Activated B cell treated with CpG ODN at 0.5 μM for 24 hours (primary cell): ENCODE measurements around the gene CDH15. TPM values are rescaled to one million over a fixed set of nuclear protein-coding genes. Genes with fewer than 3 reads are reported as not detected.

Experiments used
- ATAC-seq: fragments of 200-7000 bp; cut with Tn5 transposase; one replicate; pipeline ENCODE4 v1.10.0; 2021; ENCODE audit warnings: low read depth, mild to moderate bottlenecking, moderate library complexity
- CTCF ChIA-PET: fragments of 350-600 bp; sonication (Branson Sonifier 250); formaldehyde crosslinking; loops from one replicate; lab custom pipeline; 2021; ENCODE audit warnings: antibody characterized with exemption; lab: Charles Lee
- POLR2A ChIA-PET: fragments of 350-600 bp; sonication (Branson Sonifier 250); formaldehyde crosslinking; loops from one replicate; lab custom pipeline; 2021; ENCODE audit warnings: antibody characterized with exemption; lab: Charles Lee
- DNase-seq: peaks from one replicate; pipeline ENCODE4 v3.0.0; 2022
- H3K27ac Mint-ChIP-seq: one replicate; pipeline ENCODE4 v1.8.0; 2020; ENCODE audit warnings: mixed read lengths
- H3K27me3 Mint-ChIP-seq: one replicate; pipeline ENCODE4 v1.8.0; 2021; ENCODE audit warnings: mixed read lengths
- H3K36me3 Mint-ChIP-seq: one replicate; pipeline ENCODE4 v1.8.0; 2021; ENCODE audit warnings: low read depth, mixed read lengths
- H3K4me1 Mint-ChIP-seq: one replicate; pipeline ENCODE4 v1.8.0; 2021; ENCODE audit warnings: mixed read lengths
- H3K4me3 Mint-ChIP-seq: one replicate; pipeline ENCODE4 v1.8.0; 2020; ENCODE audit warnings: mild to moderate bottlenecking, mixed read lengths
- H3K9me3 Mint-ChIP-seq: one replicate; pipeline ENCODE4 v1.8.0; 2020; ENCODE audit warnings: mixed read lengths
- CTCF ChIP-seq: fragments of 200-600 bp; IDR thresholded peaks from one replicate; pipeline ENCODE4 v1.8.0; 2022; ENCODE audit warnings: antibody characterized with exemption, mild to moderate bottlenecking
- intact Hi-C: fragments of 100-400 bp; cut with micrococcal nuclease; formaldehyde crosslinking; loops from one replicate; pipeline ENCODE4 v1.15.1; 2024
- total RNA-seq: library from RNA; stranded (reverse); gene quantifications from 2 replicates; pipeline ENCODE4 v1.2.3, GENCODE V29; 2022

CDH15 gene
- total RNA-seq, 1 donor from 2014 or later = not detected

GRCh38 chr16:89230255-89230654, 58.7 kb downstream of the CDH15 start:
- peaks cover 11% of the 10 kb centered on the region for H3K9me3 Mint-ChIP-seq
- CTCF ChIA-PET = no interaction called here
- TF ChIP-seq CTCF = no peak
- no peak overlapping the region for H3K4me3 Mint-ChIP-seq
- ATAC-seq (no peak), DNase-seq (no peak)
- peaks cover 68% of the 10 kb centered on the region for H3K36me3 Mint-ChIP-seq
- no peak overlapping the region for H3K27ac Mint-ChIP-seq
- no peaks in the 10 kb centered on the region for H3K27me3 Mint-ChIP-seq
- POLR2A ChIA-PET = no interaction called here
- intact Hi-C loops = no loop called here
- no peaks in the 10 kb centered on the region for H3K4me1 Mint-ChIP-seq

GRCh38 chr16:89232107-89232506, 60.6 kb downstream of the CDH15 start:
- no peak overlapping the region for H3K27ac Mint-ChIP-seq
- ATAC-seq = no peak
- ChIA-PET POLR2A (no interaction called here), CTCF (no interaction called here)
- no peaks in the 10 kb centered on the region for H3K27me3 Mint-ChIP-seq
- peaks cover 50% of the 10 kb centered on the region for H3K36me3 Mint-ChIP-seq
- H3K4me3 Mint-ChIP-seq = no peak overlapping the region
- no peaks in the 10 kb centered on the region for H3K4me1 Mint-ChIP-seq
- no peak for DNase-seq
- peaks cover 5% of the 10 kb centered on the region for H3K9me3 Mint-ChIP-seq
- no peak for TF ChIP-seq CTCF
- intact Hi-C loops = no loop called here

- Mint-ChIP-seq H3K4me1 (no peaks in the 10 kb centered on the region), H3K9me3 (no peaks in the 10 kb centered on the region), H3K27ac (no peak overlapping the region), H3K27me3 (no peaks in the 10 kb centered on the region), H3K36me3 (peaks cover 33% of the 10 kb centered on the region), H3K4me3 (no peak overlapping the region)
- TF ChIP-seq CTCF = no peak
- ChIA-PET POLR2A (no interaction called here), CTCF (no interaction called here)
- DNase-seq (no peak), ATAC-seq (no peak)
- intact Hi-C loops = no loop called here
Measured at GRCh38 chr16:89233678-89234490, 62.3 kb downstream of the CDH15 start.

GRCh38 chr16:89237733-89238132, 66.2 kb downstream of the CDH15 start:
- no peak for TF ChIP-seq CTCF
- ChIA-PET POLR2A (no interaction called here), CTCF (no interaction called here)
- Mint-ChIP-seq H3K36me3 (peaks cover 14% of the 10 kb centered on the region), H3K27ac (no peak overlapping the region), H3K4me1 (peaks cover 20% of the 10 kb centered on the region), H3K9me3 (no peaks in the 10 kb centered on the region), H3K4me3 (no peak overlapping the region), H3K27me3 (no peaks in the 10 kb centered on the region)
- no peak for ATAC-seq
- intact Hi-C loops = no loop called here
- no peak for DNase-seq

- no peak for TF ChIP-seq CTCF
- peaks cover 3% of the 10 kb centered on the region for H3K36me3 Mint-ChIP-seq
- intact Hi-C loops = loop anchor here (1.0 to 10.0 kb wide), 3 partner anchors 319 to 1287 kb away; partner anchors contain the start of genes BANP, RPL13, VPS9D1 and ZNF276
- H3K27ac Mint-ChIP-seq = peak overlapping the region; percentile 99
- POLR2A ChIA-PET = interaction anchor here (0.6 to 1.3 kb wide), 11 partner anchors 9 to 771 kb away, joined by 3 to 10 read pairs (median 3); partner anchors contain the start of gene ZNF778
- peak; percentile 77 for ATAC-seq
- H3K27me3 Mint-ChIP-seq = no peaks in the 10 kb centered on the region
- peak; percentile 75 for DNase-seq
- CTCF ChIA-PET = interaction anchor here (0.9 to 1.3 kb wide), 5 partner anchors 248 to 504 kb away, joined by 3 to 4 read pairs (median 4); partner anchors contain the start of gene SPG7
- peaks cover 29% of the 10 kb centered on the region for H3K4me1 Mint-ChIP-seq
- H3K9me3 Mint-ChIP-seq = no peaks in the 10 kb centered on the region
- H3K4me3 Mint-ChIP-seq = peak overlapping the region; percentile 99
Measured at GRCh38 chr16:89241187-89242007, 69.8 kb downstream of the CDH15 start.
